Brain microvascular endothelial cell (primary cell): ENCODE data around the gene DDX10.

Experiments used
- DNase-seq: peaks from one replicate; pipeline ENCODE4 v3.0.0-alpha.2; 2020
- H3K27ac ChIP-seq: fragments of 250-450 bp; sonication (Bioruptor Pico); 2 replicates; pipeline ENCODE4 v1.5.1; 2020; ENCODE audit warnings: mild to moderate bottlenecking, moderate library complexity
- H3K27me3 ChIP-seq: fragments of 250-450 bp; sonication (Bioruptor Pico); replicated peaks from 2 replicates; pipeline ENCODE4 v1.5.1; 2020; ENCODE audit warnings: mild to moderate bottlenecking
- H3K36me3 ChIP-seq: fragments of 250-450 bp; sonication (Bioruptor Pico); replicated peaks from 2 replicates; pipeline ENCODE4 v1.5.1; 2020; ENCODE audit warnings: mild to moderate bottlenecking
- H3K4me3 ChIP-seq: 2 replicates; pipeline ENCODE4 v1.5.1; 2011; ENCODE audit warnings: low read depth, mild to moderate bottlenecking, control low read depth, low read length, moderate library complexity
- CTCF ChIP-seq: IDR thresholded peaks from 2 replicates; pipeline ENCODE4 v1.5.1; 2011; ENCODE audit warnings: low read depth, mild to moderate bottlenecking, moderate library complexity, low read length, control low read depth, inconsistent platforms; ENCODE audit errors: missing control alignments
- in situ Hi-C: cut with HindIII; loops from 2 replicates; pipeline ENCODE4 v1.10.0; 2017; ENCODE audit warnings: low sequenced_read_pairs, low pct_ligation_motif_present

DDX10 gene

GRCh38 chr11:108871152-108871551, 206.3 kb downstream of the DDX10 start:
- in situ Hi-C loops = no loop called here
- peak overlapping the region; percentile 90 for H3K27ac ChIP-seq
- TF ChIP-seq CTCF = peak; percentile 87

GRCh38 chr11:108871867-108872266, 207.0 kb downstream of the DDX10 start:
- Histone ChIP-seq H3K27ac (peak overlapping the region; percentile 90), H3K27me3 (no peaks in the 10 kb centered on the region), H3K36me3 (no peaks in the 10 kb centered on the region), H3K4me3 (no peak overlapping the region)
- no peak for DNase-seq
- in situ Hi-C loops = no loop called here
- TF ChIP-seq CTCF = no peak

More at GRCh38 chr11:108871152-108871551, 206.3 kb downstream of the DDX10 start:
- DNase-seq = peak; percentile 67
- Histone ChIP-seq H3K27me3 (no peaks in the 10 kb centered on the region), H3K4me3 (no peak overlapping the region), H3K36me3 (no peaks in the 10 kb centered on the region)

- Histone ChIP-seq H3K36me3 (no peaks in the 10 kb centered on the region), H3K27me3 (no peaks in the 10 kb centered on the region), H3K4me3 (no peak overlapping the region), H3K27ac (peak overlapping the region; percentile 90)
- in situ Hi-C loops = no loop called here
- TF ChIP-seq CTCF = no peak
- no peak for DNase-seq
Measured at GRCh38 chr11:108872781-108873291, 208.0 kb downstream of the DDX10 start.

- DNase-seq = no peak
- peak overlapping the region; percentile 90 for H3K27ac ChIP-seq
- in situ Hi-C loops = no loop called here
- H3K4me3 ChIP-seq = no peak overlapping the region
- TF ChIP-seq CTCF = no peak
- H3K36me3 ChIP-seq = no peaks in the 10 kb centered on the region
- no peaks in the 10 kb centered on the region for H3K27me3 ChIP-seq
Measured at GRCh38 chr11:108873310-108873709, 208.4 kb downstream of the DDX10 start.

GRCh38 chr11:108873941-108874340, 209.1 kb downstream of the DDX10 start:
- H3K27me3 ChIP-seq = no peaks in the 10 kb centered on the region
- H3K4me3 ChIP-seq = no peak overlapping the region
- no peak for TF ChIP-seq CTCF
- DNase-seq = no peak
- in situ Hi-C loops = no loop called here
- peak overlapping the region; percentile 90 for H3K27ac ChIP-seq
- no peaks in the 10 kb centered on the region for H3K36me3 ChIP-seq

- no peaks in the 10 kb centered on the region for H3K36me3 ChIP-seq
- no peak overlapping the region for H3K4me3 ChIP-seq
- H3K27ac ChIP-seq = no peak overlapping the region
- no peak for DNase-seq
- in situ Hi-C loops = no loop called here
- H3K27me3 ChIP-seq = no peaks in the 10 kb centered on the region
- no peak for TF ChIP-seq CTCF
Measured at GRCh38 chr11:108875134-108875533, 210.3 kb downstream of the DDX10 start.
